Smooth muscle cell (in vitro differentiated cells): ENCODE measurements around the gene SPTLC3. TPM values are rescaled to one million over a fixed set of nuclear protein-coding genes. Genes with fewer than 3 reads are reported as not detected.

Source experiments
- DNase-seq: peaks from one replicate; lab custom pipeline; 2025; ENCODE audit not compliant: unreplicated experiment; lab: John Stamatoyannopoulos, UW
- H2AFZ ChIP-seq: fragments of 200-600 bp; sonication (generic); 2 replicates; pipeline ENCODE4 v1.6.0; 2016; ENCODE audit warnings: antibody characterized with exemption, low read depth, mild to moderate bottlenecking
- H3F3A ChIP-seq: fragments of 200-600 bp; sonication (generic); 2 replicates; pipeline ENCODE4 v1.6.0; 2017; ENCODE audit warnings: antibody characterized with exemption, low read depth
- H3K27ac ChIP-seq: fragments of 200-600 bp; sonication (generic); 2 replicates; pipeline ENCODE4 v1.5.1; 2016; ENCODE audit warnings: low read depth, mild to moderate bottlenecking
- H3K27me3 ChIP-seq: fragments of 200-600 bp; sonication (generic); 2 replicates; pipeline ENCODE4 v1.6.1; 2016; ENCODE audit warnings: low read depth, mild to moderate bottlenecking
- H3K36me3 ChIP-seq: fragments of 200-600 bp; sonication (generic); 2 replicates; pipeline ENCODE4 v1.5.1; 2016; ENCODE audit warnings: low read depth
- H3K4me1 ChIP-seq: fragments of 200-600 bp; sonication (generic); 2 replicates; pipeline ENCODE4 v1.5.1; 2016; ENCODE audit warnings: low read depth
- H3K4me2 ChIP-seq: fragments of 200-600 bp; sonication (generic); 2 replicates; pipeline ENCODE4 v1.6.0; 2016; ENCODE audit warnings: mild to moderate bottlenecking
- H3K4me3 ChIP-seq: fragments of 200-600 bp; sonication (generic); 2 replicates; pipeline ENCODE4 v1.5.1; 2016; ENCODE audit warnings: mild to moderate bottlenecking
- H3K79me2 ChIP-seq: fragments of 200-600 bp; sonication (generic); 2 replicates; pipeline ENCODE4 v1.6.0; 2016; ENCODE audit warnings: low read depth, mild to moderate bottlenecking
- H3K9ac ChIP-seq: fragments of 200-600 bp; sonication (generic); 2 replicates; pipeline ENCODE4 v1.6.0; 2016; ENCODE audit warnings: low read depth
- H3K9me3 ChIP-seq: fragments of 200-600 bp; sonication (generic); replicated peaks from 2 replicates; pipeline ENCODE4 v1.5.1; 2016; ENCODE audit warnings: low read depth
- H4K20me1 ChIP-seq: fragments of 200-600 bp; sonication (generic); 2 replicates; pipeline ENCODE4 v1.6.0; 2016; ENCODE audit warnings: low read depth
- CTCF ChIP-seq: fragments of 200-600 bp; sonication (generic); IDR thresholded peaks from 2 replicates; pipeline ENCODE4 v1.5.1; 2017; ENCODE audit warnings: borderline replicate concordance, mild to moderate bottlenecking, antibody characterized with exemption; ENCODE audit not compliant: insufficient read depth, poor library complexity, severe bottlenecking
- WGBS: methylation state at CpG from one replicate; pipeline ENCODE4 v1.1.7; 2016; ENCODE audit warnings: low lambda C conversion rate; 5-methylcytosine and 5-hydroxymethylcytosine counted together
- polyA plus RNA-seq: library from polyadenylated mRNA; unstranded; fragments of >200 nt; fragmentation: Nextera tagmentation; extraction: Ambion mirVana; gene quantifications from 2 replicates; pipeline ENCODE4 v1.2.1, GENCODE V29; 2016
- total RNA-seq: library from RNA; depleted of rRNA; stranded (reverse); fragments of >200 nt; gene quantifications from 2 replicates; pipeline ENCODE4 v1.2.3, GENCODE V29; 2014

SPTLC3 gene
- total and polyA plus RNA-seq, 2 experiments from 2014 or later: 2.5 to 34.9 TPM

GRCh38 chr20:12975833-12976608 is 32.8 kb upstream of the SPTLC3 start:
- Histone ChIP-seq H3K4me1 (no peaks in the 10 kb centered on the region), H3F3A (no peaks in the 10 kb centered on the region), H3K4me3 (no peak overlapping the region), H3K4me2 (no peak overlapping the region), H3K9me3 (no peaks in the 10 kb centered on the region), H4K20me1 (no peaks in the 10 kb centered on the region), H3K79me2 (no peaks in the 10 kb centered on the region), H3K9ac (no peak overlapping the region), H3K27me3 (no peaks in the 10 kb centered on the region), H3K27ac (no peak overlapping the region), H3K36me3 (no peaks in the 10 kb centered on the region), H2AFZ (peak overlapping the region; percentile 51)
- WGBS: 90% methylated on average over 4 of the region's 4 CpGs
- TF ChIP-seq CTCF: no peak
- DNase-seq: no peak

GRCh38 chr20:12976720-12977309 is 32.0 kb upstream of the SPTLC3 start:
- Histone ChIP-seq H3K27ac (no peak overlapping the region), H3K4me2 (no peak overlapping the region), H3K79me2 (no peaks in the 10 kb centered on the region), H2AFZ (peak overlapping the region; percentile 51), H4K20me1 (no peaks in the 10 kb centered on the region), H3K4me3 (no peak overlapping the region), H3K27me3 (no peaks in the 10 kb centered on the region), H3K9me3 (no peaks in the 10 kb centered on the region), H3F3A (no peaks in the 10 kb centered on the region), H3K4me1 (no peaks in the 10 kb centered on the region), H3K9ac (no peak overlapping the region), H3K36me3 (no peaks in the 10 kb centered on the region)
- TF ChIP-seq CTCF: no peak
- WGBS: 57% methylated on average over 6 of the region's 6 CpGs
- DNase-seq: no peak

- H3K9me3 ChIP-seq: no peaks in the 10 kb centered on the region
- WGBS: 94% methylated on average over 3 of the region's 3 CpGs
- H4K20me1 ChIP-seq: no peaks in the 10 kb centered on the region
- no peak for TF ChIP-seq CTCF
- no peak overlapping the region for H3K27ac ChIP-seq
- no peaks in the 10 kb centered on the region for H3K79me2 ChIP-seq
- H3K4me1 ChIP-seq: no peaks in the 10 kb centered on the region
- no peak overlapping the region for H3K4me3 ChIP-seq
- no peaks in the 10 kb centered on the region for H3F3A ChIP-seq
- no peaks in the 10 kb centered on the region for H3K27me3 ChIP-seq
- H3K9ac ChIP-seq: no peak overlapping the region
- H3K4me2 ChIP-seq: no peak overlapping the region
- no peak for DNase-seq
- no peaks in the 10 kb centered on the region for H3K36me3 ChIP-seq
- H2AFZ ChIP-seq: peak overlapping the region; percentile 51
These were observed 31.2 kb upstream of the SPTLC3 start for GRCh38 chr20:12977328-12978125.
